Islet of Langerhans (tissue), 1 donor: Measurements from ENCODE around the gene RAD51B.
"Not testable (repeated sequence)": the region's sequence is repeated elsewhere in the genome, so short reads cannot be mapped to it uniquely, and the experiment has no call there.

ENCODE experiments used
- FAIRE-seq: peaks from one replicate; lab custom pipeline; 2011; peaks lifted over from hg19 to GRCh38; lab: Jason Lieb, UNC

RAD51B gene

GRCh38 chr14:68756734-68757133, 937.2 kb downstream of the RAD51B start:
- no peak for FAIRE-seq

- no peak for FAIRE-seq
Observed at GRCh38 chr14:68757618-68758081, 938.1 kb downstream of the RAD51B start.

DNA sequence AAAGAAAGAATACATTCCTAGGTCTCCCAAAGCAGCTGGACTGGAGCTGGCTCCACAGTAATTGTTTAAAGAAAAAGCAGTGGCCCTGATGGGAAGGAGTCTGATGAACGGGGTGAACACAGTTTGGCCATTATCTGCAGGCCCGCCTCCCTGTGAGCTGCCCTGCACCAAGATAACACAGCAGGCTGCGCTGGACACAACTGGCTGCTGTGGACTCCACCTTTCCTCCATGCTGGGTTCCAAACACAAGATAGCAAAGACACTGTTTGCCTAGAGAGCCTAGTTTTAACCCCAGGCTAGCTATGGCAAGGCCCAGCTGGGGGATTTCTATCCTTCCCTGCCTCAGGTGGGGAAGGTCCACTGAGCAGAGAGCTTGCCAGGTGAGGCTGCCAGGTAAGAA, 938.7 kb downstream of the RAD51B start:
- FAIRE-seq = no peak

- FAIRE-seq = no peak
Observed at GRCh38 chr14:68759017-68759560, 939.5 kb downstream of the RAD51B start.

GRCh38 chr14:68759937-68760336, 940.4 kb downstream of the RAD51B start:
- no peak for FAIRE-seq

DNA sequence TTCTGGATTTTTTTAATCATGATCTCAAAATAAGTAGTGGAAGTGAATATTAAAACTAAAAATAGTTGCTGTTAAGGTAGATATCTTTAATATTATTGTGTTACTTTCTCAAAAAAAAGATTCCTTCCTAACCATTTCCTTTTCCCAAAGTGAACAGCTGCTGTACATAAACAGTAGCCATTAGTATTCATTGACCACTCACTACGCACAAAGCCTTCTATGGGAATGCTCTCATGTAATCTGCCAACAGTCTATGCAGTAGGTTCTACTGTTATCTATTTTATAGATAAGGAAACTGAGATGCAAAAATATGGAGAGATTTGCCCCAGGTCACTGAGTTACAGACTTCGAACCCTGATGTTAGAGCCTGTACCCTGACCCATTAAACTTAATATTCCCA, 941.2 kb downstream of the RAD51B start:
- no peak for FAIRE-seq

DNA sequence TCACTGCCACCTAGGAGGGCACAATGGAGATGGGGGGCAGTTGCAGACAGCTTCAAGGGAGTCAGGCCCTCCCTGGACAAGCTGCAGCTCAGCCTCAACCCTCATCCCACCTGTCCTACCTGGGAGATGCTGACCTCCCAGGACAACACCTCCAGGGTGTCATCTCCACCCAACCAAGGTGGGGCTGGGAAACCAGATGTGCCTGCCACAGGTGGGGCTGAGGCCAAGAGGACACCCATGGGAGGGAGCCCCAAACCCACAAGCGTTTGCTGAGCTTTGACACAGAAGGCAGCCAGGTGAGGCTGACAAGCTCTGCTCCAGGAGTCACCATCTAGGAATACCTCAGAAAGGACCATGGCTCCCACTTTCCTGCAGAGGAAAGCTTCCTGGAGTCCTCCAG, 941.8 kb downstream of the RAD51B start:
- no peak for FAIRE-seq

GRCh38 chr14:68762953-68763764, 943.6 kb downstream of the RAD51B start:
- no peak for FAIRE-seq

DNA sequence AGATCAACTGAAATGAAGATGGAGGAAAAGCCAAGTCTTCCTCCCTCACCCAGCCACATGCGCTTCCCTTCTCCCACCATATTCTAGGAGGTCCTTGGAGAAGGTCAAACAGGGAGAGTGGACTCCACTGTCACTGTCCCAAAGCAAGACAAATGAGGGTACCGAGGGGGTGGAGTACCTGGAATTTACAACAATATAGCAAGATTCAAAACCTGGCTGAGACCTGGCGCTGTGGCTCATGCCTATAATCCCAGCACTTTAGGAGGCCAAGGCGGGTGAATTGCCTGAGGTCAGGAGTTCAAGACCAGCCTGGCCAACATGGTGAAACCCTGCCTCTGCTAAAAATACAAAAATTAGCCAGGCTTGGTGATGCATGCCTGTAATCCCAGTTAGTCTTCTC, 944.3 kb downstream of the RAD51B start:
- not testable (repeated sequence) for FAIRE-seq

- FAIRE-seq = no peak
Observed at GRCh38 chr14:68766299-68767247, 947.0 kb downstream of the RAD51B start.

DNA sequence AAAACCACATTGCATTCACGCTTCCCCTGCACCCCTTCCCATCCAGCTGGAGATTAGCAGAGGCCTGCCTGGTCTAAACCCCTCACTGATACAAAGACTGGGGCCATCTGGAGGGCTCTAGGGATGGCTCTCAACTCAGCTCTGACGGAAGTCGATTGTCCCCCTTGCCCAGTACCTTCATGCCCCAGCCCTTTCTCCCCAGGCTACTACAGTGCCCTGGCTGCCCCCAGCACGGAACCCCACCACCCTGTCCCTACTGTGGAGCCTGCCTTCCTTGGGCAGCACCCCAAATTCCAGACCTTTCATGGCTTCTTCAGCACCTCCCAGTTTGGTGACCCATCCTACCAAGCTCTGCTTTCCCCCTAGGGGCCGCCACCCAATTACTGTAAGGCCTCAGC, 947.7 kb downstream of the RAD51B start:
- no peak for FAIRE-seq

GRCh38 chr14:68768316-68768715, 948.7 kb downstream of the RAD51B start:
- FAIRE-seq = no peak

DNA sequence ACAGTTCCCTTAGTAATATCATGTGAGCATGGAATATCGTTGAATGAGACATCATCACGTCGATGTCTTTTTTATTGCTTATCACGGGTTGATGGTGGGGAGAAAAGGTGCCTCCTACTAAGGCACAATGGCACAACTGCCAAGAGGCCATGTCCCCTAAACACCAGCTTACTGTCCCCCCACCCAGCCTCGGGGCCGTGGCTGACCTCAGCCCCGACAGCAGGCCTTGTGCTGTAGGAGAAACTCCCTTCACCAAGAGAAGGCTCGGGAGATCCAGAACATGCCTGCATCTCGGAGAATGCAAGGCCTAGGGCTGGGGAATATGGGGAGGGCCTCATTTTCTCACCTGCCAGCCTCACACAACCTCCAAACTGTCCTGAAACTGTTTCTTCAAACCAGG, 950.5 kb downstream of the RAD51B start:
- FAIRE-seq = no peak

DNA sequence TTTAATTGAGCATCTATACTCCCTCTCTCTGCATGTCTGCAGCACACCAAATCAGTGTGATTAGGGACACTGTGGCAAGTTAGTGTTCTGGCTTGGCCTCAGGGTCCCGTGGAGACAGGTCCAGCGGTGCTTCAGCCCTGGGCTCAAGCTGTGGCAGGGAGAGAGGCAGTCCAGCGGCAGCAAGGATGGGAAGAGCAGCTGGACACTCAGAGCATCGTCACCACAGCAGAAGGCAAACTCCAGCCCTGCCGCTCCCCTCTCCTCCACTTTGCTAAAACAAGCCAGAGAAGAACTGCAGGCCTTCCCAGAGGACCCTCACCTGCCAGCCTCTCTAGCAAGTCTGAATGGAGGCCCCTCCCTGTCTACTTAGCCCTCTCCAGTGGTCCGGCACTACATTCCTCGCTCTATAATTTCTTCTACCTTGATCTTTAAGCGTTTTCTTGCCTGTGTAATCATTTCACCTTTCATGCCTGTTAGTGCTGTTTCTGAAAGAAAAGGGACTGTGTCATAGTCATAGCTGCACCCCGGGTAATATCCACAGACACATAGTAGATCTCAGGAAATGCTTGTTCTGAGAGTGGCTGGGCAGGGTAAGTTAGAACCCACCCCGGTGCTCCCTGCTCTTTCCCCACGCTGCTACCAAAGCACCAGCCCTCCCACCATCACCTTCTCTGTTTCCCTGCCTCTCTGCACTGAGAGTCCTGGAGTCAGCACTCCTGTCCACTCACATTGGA, 951.1 kb downstream of the RAD51B start:
- FAIRE-seq = no peak

GRCh38 chr14:68771631-68772030, 952.1 kb downstream of the RAD51B start:
- no peak for FAIRE-seq

- no peak for FAIRE-seq
Observed at GRCh38 chr14:68772761-68773381, 953.3 kb downstream of the RAD51B start.

GRCh38 chr14:68774771-68775613, 955.4 kb downstream of the RAD51B start:
- FAIRE-seq = no peak

DNA sequence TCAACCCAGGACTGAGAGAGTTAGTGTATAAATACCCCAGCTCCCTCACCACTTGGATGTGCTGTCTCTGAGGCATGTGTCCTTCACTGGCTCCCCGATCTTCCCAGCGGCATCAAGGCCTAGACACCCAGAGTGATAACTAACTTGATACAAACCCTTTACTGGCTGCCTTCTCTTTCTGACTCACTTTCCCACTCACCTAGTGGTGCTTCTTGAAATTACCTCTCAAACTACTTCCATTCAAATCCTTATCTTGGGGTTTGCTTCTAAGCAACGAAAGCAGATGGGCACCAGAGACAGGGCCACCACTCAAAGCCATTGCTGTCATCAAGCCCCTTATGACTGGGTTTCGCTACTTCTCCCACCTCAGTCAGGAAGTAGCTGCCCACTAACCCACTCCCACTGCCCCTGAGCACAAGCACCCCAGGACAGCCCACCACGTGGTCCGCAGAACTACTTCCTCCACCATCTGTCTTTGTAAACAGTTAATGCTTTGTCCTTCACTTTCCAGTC, 956.1 kb downstream of the RAD51B start:
- FAIRE-seq = no peak

DNA sequence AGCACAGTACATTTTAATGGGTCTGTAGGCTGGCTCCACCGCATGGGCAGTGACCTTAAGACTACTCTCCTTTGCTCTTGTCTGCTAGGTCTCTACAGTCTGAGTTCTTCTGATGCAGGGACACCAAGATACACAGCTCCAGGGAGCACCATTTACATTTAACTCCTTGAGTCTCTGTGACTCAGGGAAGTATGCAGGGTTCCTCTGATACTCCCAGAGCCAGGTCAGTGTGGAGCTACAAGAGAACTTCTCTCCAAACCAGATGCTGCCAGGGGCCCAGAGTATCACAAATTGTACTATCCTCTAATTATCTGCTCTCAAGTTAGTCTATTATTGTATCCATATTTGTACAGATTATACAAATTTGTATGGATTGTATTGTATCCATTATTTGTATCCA, 958.1 kb downstream of the RAD51B start:
- FAIRE-seq = no peak
